Duodenal mucosa (tissue), 2 donors: ENCODE results near the gene SLC35E3.

Experiments used
- H3K27ac ChIP-seq: one replicate; pipeline ENCODE4 v1.7.0; 2013; ENCODE audit warnings: low read depth, low read length
- H3K27me3 ChIP-seq, 2 donors: one replicate each; pipeline ENCODE4 v1.7.0; 2013; ENCODE audit warnings: low read length in 2 of 2, control low read depth in 1 of 2; ENCODE audit not compliant: insufficient read depth in 2 of 2, control insufficient read depth in 1 of 2
- H3K36me3 ChIP-seq, 2 donors: one replicate each; pipeline ENCODE4 v1.7.0; 2013; ENCODE audit warnings: low read length in 2 of 2, control low read depth in 1 of 2; ENCODE audit not compliant: insufficient read depth in 2 of 2, control insufficient read depth in 1 of 2
- H3K4me1 ChIP-seq, 2 donors: one replicate each; pipeline ENCODE4 v1.7.0; 2013; ENCODE audit warnings: low read length in 2 of 2, control low read depth in 1 of 2; ENCODE audit not compliant: insufficient read depth in 2 of 2, control insufficient read depth in 1 of 2
- H3K4me3 ChIP-seq, 2 donors: one replicate each; pipeline ENCODE4 v1.7.0; 2013; ENCODE audit warnings: low read length in 2 of 2, low read depth in 1 of 2
- H3K9ac ChIP-seq, 2 donors: one replicate each; pipeline ENCODE4 v1.7.0; 2013; ENCODE audit warnings: low read length in 2 of 2, low read depth in 1 of 2
- H3K9me3 ChIP-seq, 2 donors: one replicate each; pipeline ENCODE4 v1.7.0; 2013; ENCODE audit warnings: low read length in 2 of 2, control low read depth in 1 of 2; ENCODE audit not compliant: control insufficient read depth in 1 of 2

SLC35E3 gene

GRCh38 chr12:68768431-68768939 is 22.5 kb downstream of the SLC35E3 start:
- no peaks in the 10 kb centered on the region for H3K27me3 ChIP-seq
- no peaks in the 10 kb centered on the region for H3K36me3 ChIP-seq
- H3K27ac ChIP-seq = no peak overlapping the region
- H3K9me3 ChIP-seq = no peaks in the 10 kb centered on the region
- no peaks in the 10 kb centered on the region for H3K4me1 ChIP-seq
- H3K4me3 ChIP-seq = no peak overlapping the region
- H3K9ac ChIP-seq = no peak overlapping the region

GRCh38 chr12:68769941-68770340 is 24.0 kb downstream of the SLC35E3 start:
- Histone ChIP-seq H3K4me1 (no peaks in the 10 kb centered on the region), H3K27ac (no peak overlapping the region), H3K27me3 (no peaks in the 10 kb centered on the region), H3K9me3 (no peaks in the 10 kb centered on the region), H3K4me3 (no peak overlapping the region), H3K9ac (no peak overlapping the region), H3K36me3 (no peaks in the 10 kb centered on the region)

GRCh38 chr12:68771223-68771925 is 25.4 kb downstream of the SLC35E3 start:
- H3K36me3 ChIP-seq = no peaks in the 10 kb centered on the region
- no peaks in the 10 kb centered on the region for H3K4me1 ChIP-seq
- H3K27ac ChIP-seq = no peak overlapping the region
- H3K9ac ChIP-seq = no peak overlapping the region
- no peaks in the 10 kb centered on the region for H3K9me3 ChIP-seq
- no peak overlapping the region for H3K4me3 ChIP-seq
- H3K27me3 ChIP-seq = no peaks in the 10 kb centered on the region

GRCh38 chr12:68772714-68773113 is 26.7 kb downstream of the SLC35E3 start:
- Histone ChIP-seq H3K36me3 (no peaks in the 10 kb centered on the region), H3K9ac (no peak overlapping the region), H3K27me3 (no peaks in the 10 kb centered on the region), H3K27ac (no peak overlapping the region), H3K4me3 (no peak overlapping the region), H3K4me1 (no peaks in the 10 kb centered on the region), H3K9me3 (no peaks in the 10 kb centered on the region)

DNA sequence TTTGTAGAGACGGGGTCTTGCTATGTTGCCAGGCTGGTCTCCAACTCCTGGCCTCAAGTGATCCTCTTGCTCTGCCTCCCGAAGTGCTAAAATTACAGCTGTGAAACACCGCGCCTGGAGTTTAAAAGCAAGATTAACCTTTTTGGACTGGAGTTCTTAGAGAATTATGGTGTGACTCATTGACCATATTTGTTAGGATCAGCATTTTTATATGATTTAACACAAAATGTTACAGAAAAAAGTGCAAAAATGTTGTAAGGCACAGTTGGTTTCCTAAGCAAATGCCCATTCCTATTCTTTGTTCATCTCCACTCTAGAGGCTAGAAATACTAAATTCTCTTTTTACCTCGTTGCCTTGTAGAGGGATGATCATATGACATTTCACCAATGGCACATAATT is 27.6 kb downstream of the SLC35E3 start:
- H3K9me3 ChIP-seq = no peaks in the 10 kb centered on the region
- no peaks in the 10 kb centered on the region for H3K4me1 ChIP-seq
- no peak overlapping the region for H3K4me3 ChIP-seq
- H3K27me3 ChIP-seq = no peaks in the 10 kb centered on the region
- H3K27ac ChIP-seq = no peak overlapping the region
- no peaks in the 10 kb centered on the region for H3K36me3 ChIP-seq
- H3K9ac ChIP-seq = no peak overlapping the region

- no peak overlapping the region for H3K27ac ChIP-seq
- no peaks in the 10 kb centered on the region for H3K9me3 ChIP-seq
- H3K27me3 ChIP-seq = no peaks in the 10 kb centered on the region
- H3K4me3 ChIP-seq = no peak overlapping the region
- no peaks in the 10 kb centered on the region for H3K4me1 ChIP-seq
- no peak overlapping the region for H3K9ac ChIP-seq
- no peaks in the 10 kb centered on the region for H3K36me3 ChIP-seq
Observed at GRCh38 chr12:68775121-68775630, 29.2 kb downstream of the SLC35E3 start.

GRCh38 chr12:68776976-68777610 is 31.1 kb downstream of the SLC35E3 start:
- H3K4me3 ChIP-seq = no peak overlapping the region
- no peaks in the 10 kb centered on the region for H3K36me3 ChIP-seq
- no peak overlapping the region for H3K9ac ChIP-seq
- no peaks in the 10 kb centered on the region for H3K27me3 ChIP-seq
- H3K27ac ChIP-seq = no peak overlapping the region
- no peaks in the 10 kb centered on the region for H3K4me1 ChIP-seq
- H3K9me3 ChIP-seq = no peaks in the 10 kb centered on the region

DNA sequence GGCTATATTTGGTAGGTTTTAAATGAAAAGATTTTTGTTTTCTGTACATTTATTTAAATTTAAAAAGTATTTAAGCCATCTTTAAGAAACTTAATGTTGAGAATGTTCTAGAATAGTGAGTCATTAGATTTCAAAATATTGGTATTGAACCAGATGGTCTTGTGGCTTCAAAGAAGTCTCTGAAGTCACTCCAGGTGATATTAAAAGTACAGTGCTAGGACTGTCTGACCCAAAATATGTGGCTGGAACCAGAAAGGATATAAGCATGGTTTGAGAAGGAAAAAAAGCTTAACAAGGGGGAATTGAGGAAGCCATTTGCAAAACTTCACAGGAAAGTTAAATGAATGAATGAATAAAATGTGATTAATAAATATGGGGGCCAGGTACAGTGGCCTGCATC is 33.3 kb downstream of the SLC35E3 start:
- H3K9ac ChIP-seq = no peak overlapping the region
- H3K9me3 ChIP-seq = no peaks in the 10 kb centered on the region
- H3K4me3 ChIP-seq = no peak overlapping the region
- H3K36me3 ChIP-seq = no peaks in the 10 kb centered on the region
- H3K4me1 ChIP-seq = no peaks in the 10 kb centered on the region
- H3K27ac ChIP-seq = no peak overlapping the region
- no peaks in the 10 kb centered on the region for H3K27me3 ChIP-seq

DNA sequence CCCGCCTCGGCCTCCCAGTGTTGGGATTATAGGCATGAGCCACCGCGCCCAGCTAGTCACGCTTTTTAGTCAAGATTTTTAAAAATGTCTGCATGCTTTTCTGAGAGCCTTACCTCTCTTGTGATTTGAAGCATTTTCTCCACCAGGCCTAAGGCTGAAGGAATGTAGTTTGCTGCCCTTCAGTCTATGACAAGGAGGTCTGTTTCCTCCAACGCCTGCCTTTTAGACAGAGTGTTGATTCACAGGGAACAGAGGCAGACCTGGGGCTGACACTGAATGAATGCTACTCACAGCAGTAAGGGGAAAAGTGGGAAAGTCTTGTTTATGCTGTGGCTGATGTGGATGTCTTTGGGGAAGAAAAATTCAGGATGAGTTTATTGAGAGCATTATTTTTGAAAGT is 34.8 kb downstream of the SLC35E3 start:
- no peaks in the 10 kb centered on the region for H3K27me3 ChIP-seq
- H3K27ac ChIP-seq = no peak overlapping the region
- H3K4me1 ChIP-seq = peaks cover 3 to 6% of the 10 kb centered on the region in 2 donors
- H3K9me3 ChIP-seq = no peaks in the 10 kb centered on the region
- H3K9ac ChIP-seq = no peak overlapping the region
- no peaks in the 10 kb centered on the region for H3K36me3 ChIP-seq
- H3K4me3 ChIP-seq = no peak overlapping the region

DNA sequence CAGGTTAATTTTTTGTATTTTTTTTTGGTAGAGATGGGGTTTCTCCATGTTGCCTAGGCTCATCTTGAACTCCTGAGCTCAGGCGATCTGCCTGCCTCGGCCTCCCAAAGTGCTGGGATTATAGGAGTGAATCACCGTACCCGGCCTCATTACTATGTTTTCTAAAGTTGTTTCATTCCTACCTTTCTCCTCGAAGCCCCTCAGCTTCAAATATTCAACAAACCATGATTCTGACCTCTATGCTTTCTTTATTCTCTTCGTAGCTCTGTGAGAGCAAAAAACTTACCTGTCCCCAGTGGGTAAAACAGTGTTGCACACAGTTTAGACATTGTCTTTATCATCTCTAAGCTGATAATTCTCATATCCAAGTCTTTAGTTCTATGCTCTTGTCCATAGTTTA is 35.8 kb downstream of the SLC35E3 start:
- H3K9ac ChIP-seq = no peak overlapping the region
- peaks cover 7% of the 10 kb centered on the region in 2 donors for H3K4me1 ChIP-seq
- H3K9me3 ChIP-seq = no peaks in the 10 kb centered on the region
- H3K4me3 ChIP-seq = no peak overlapping the region
- H3K27me3 ChIP-seq = no peaks in the 10 kb centered on the region
- no peak overlapping the region for H3K27ac ChIP-seq
- H3K36me3 ChIP-seq = no peaks in the 10 kb centered on the region
